ENCODE data around the gene UNC93B1.

UNC93B1 gene

DNA sequence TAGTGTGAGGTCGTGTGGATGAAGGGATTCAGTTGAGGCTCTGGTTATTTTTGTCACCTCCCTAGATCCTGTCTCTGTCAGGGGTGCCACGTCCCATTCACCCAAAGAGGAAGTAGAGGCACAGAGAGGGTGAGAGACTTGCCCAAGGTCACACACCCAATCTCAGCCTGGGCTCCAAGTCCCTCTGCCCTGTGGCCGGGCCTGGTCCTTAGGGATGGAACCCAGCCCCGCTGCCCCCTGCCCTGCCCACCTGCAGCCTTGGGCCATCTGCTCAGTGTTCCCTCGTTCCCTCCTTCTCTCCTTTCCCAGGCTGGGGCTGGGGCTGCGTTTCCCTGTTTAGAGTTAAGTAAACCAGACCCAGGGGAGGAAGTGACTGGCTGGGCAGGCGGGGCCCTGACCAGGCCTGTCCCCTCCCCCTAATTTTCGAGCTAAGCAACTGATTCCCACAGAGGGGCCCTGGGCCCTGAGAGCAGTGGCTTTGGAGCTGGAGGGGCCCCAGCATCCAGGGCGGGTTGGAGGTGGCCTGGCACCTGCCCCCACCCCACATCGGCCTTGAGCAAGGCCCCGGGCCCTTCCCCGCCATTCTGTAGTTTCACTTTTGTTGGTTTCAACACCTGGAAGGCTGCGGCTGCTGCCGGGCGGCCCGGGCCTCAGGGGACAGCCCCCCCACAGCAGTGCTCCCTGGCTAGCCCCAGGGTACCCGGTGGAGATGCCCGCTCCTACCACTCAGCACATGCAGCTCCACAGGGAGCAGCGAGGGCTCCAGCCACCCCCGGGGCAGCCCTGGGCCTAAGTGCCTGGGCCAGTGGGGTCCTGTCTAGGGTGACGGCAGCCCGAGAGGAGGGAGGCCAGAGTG is 36.4 kb upstream of the UNC93B1 start:
- no peaks in the 10 kb centered on the region for H3K9me3 ChIP-seq (ENCODE audit: insufficient read depth, low read depth, low read length)
- peak overlapping the region; percentile 78 for H3K9ac ChIP-seq (ENCODE audit: low read depth, low read length, poor library complexity, severe bottlenecking)
- TF ChIP-seq, protein P1, sequence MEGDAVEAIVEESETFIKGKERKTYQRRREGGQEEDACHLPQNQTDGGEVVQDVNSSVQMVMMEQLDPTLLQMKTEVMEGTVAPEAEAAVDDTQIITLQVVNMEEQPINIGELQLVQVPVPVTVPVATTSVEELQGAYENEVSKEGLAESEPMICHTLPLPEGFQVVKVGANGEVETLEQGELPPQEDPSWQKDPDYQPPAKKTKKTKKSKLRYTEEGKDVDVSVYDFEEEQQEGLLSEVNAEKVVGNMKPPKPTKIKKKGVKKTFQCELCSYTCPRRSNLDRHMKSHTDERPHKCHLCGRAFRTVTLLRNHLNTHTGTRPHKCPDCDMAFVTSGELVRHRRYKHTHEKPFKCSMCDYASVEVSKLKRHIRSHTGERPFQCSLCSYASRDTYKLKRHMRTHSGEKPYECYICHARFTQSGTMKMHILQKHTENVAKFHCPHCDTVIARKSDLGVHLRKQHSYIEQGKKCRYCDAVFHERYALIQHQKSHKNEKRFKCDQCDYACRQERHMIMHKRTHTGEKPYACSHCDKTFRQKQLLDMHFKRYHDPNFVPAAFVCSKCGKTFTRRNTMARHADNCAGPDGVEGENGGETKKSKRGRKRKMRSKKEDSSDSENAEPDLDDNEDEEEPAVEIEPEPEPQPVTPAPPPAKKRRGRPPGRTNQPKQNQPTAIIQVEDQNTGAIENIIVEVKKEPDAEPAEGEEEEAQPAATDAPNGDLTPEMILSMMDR (conservative IDR thresholded peaks at IDR 0.05; ENCODE audit: low read length), result no peak
- no peak for TF ChIP-seq EZH2phosphoT487 (IDR thresholded peaks at IDR 0.05; ENCODE audit: borderline replicate concordance)
- no peaks in the 10 kb centered on the region for H3K79me2 ChIP-seq (ENCODE audit: insufficient read depth, low read length)
- H2AFZ ChIP-seq (ENCODE audit: low read length), result peak overlapping the region; percentile 72
- H3K4me2 ChIP-seq (ENCODE audit: low read depth, low read length, poor library complexity, severe bottlenecking), result peak overlapping the region; percentile 80
- H3K9me2 ChIP-seq (replicated peaks; ENCODE audit: low read depth, low read length), result no peaks in the 10 kb centered on the region
- peak overlapping the region; percentile 73 for H3K4me3 ChIP-seq (ENCODE audit: low read length, poor library complexity, severe bottlenecking)
- peaks cover 3% of the 10 kb centered on the region; the same call in 1 of the 2 replicates for H3F3A ChIP-seq (ENCODE audit: low read depth)
- H3K4me1 ChIP-seq (ENCODE audit: insufficient read depth, low read length, poor library complexity, severe bottlenecking), result peaks cover 36% of the 10 kb centered on the region
- no peaks in the 10 kb centered on the region for H3K27me3 ChIP-seq (ENCODE audit: insufficient read depth, low read length, poor library complexity, severe bottlenecking)
- H3K36me3 ChIP-seq (ENCODE audit: insufficient read depth, low read length), result no peaks in the 10 kb centered on the region
- H4K20me1 ChIP-seq (ENCODE audit: insufficient read depth, low read length, poor library complexity, severe bottlenecking), result no peaks in the 10 kb centered on the region

DNA sequence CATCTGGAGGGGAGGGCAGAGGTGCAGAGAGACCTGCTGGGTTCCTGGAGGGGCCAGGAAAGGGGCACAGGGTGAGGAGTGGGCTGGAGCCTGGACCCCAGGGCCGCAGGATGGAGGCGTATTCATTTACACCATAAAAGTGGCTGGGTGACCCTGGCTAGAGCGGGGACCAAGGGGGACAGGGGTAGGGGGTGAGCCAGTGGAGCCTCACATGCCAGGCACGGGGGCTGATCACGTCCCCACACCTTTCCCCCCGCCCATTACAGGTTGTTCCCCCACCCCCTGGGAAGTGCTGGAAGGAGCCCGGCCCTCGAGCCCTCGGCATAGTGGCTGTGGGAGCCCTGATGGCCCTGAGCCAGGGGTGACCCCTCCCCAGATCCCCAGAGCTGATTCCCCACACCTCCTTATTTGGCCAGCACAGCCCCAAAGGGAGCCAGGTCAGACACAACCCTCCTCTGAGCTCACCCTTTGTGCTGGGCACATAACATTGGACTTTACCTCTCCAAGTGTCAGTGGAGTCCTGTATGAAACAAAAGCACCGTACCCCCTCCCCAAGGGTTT is 35.7 kb upstream of the UNC93B1 start:
- peak overlapping the region; percentile 73 for H3K4me3 ChIP-seq (ENCODE audit: low read length, poor library complexity, severe bottlenecking)
- no peaks in the 10 kb centered on the region for H3K9me3 ChIP-seq (ENCODE audit: insufficient read depth, low read depth, low read length)
- TF ChIP-seq, protein P1 (conservative IDR thresholded peaks at IDR 0.05; ENCODE audit: low read length), result no peak
- TF ChIP-seq EZH2phosphoT487 (IDR thresholded peaks at IDR 0.05; ENCODE audit: borderline replicate concordance), result no peak
- no peaks in the 10 kb centered on the region for H4K20me1 ChIP-seq (ENCODE audit: insufficient read depth, low read length, poor library complexity, severe bottlenecking)
- no peak overlapping the region; the same call in 1 of the 2 replicates for H2AFZ ChIP-seq (ENCODE audit: low read length)
- no peaks in the 10 kb centered on the region for H3K79me2 ChIP-seq (ENCODE audit: insufficient read depth, low read length)
- H3K36me3 ChIP-seq (ENCODE audit: insufficient read depth, low read length), result no peaks in the 10 kb centered on the region
- no peaks in the 10 kb centered on the region for H3K27me3 ChIP-seq (ENCODE audit: insufficient read depth, low read length, poor library complexity, severe bottlenecking)
- peak overlapping the region; percentile 78 for H3K9ac ChIP-seq (ENCODE audit: low read depth, low read length, poor library complexity, severe bottlenecking)
- peaks cover 3% of the 10 kb centered on the region; the same call in 1 of the 2 replicates for H3F3A ChIP-seq (ENCODE audit: low read depth)
- peak overlapping the region; percentile 80 for H3K4me2 ChIP-seq (ENCODE audit: low read depth, low read length, poor library complexity, severe bottlenecking)
- no peaks in the 10 kb centered on the region for H3K9me2 ChIP-seq (replicated peaks; ENCODE audit: low read depth, low read length)
- H3K4me1 ChIP-seq (ENCODE audit: insufficient read depth, low read length, poor library complexity, severe bottlenecking), result peaks cover 36% of the 10 kb centered on the region

DNA sequence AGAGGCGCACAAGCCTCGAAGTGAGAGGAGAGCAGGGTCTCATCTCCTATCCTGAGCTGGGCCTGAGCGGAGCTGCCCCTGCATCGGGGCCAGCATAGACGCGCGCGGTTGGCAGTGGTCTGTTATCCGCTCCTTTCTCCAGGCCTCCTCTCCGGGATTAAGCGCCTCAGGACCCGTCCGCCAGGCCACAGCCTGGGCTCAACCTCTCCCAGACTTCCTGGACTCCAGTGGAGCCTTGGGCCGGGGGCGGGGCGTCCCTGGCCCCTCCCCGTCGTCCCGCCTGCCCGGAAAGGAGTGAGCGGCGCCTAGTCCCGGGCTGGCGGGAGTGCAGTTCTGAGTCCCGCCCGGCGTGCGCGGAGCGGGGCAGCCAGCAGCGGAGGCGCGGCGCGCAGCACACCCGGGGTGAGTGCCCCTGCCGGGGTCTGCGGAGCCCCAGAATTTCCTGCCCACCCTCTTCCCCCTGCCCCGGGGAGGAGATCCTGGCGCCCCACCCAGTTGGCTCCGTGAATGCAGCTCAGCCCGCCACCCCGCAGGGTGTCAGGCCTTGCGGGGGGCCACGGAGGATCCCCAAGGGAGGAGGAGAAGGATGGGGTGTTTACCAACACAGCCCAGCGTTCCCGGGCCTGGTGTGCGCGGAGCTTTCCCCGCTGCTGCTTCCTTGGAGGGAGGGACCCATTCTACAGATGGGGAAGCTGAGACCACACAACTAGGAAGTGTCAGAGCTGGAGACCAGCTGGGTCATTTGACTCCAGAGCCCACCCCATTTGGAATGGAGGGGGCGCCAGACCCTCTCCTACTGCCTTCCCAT is 35.0 kb upstream of the UNC93B1 start, which contains the start of gene TCIRG1:
Gene TCIRG1, plus strand, starts transcription at position 308 of the 808 bp plus-strand sequence. CDS start 2,247 bp downstream, outside the sequence.
- Histone ChIP-seq H4K20me1 (ENCODE audit: insufficient read depth, low read length, poor library complexity, severe bottlenecking) (no peaks in the 10 kb centered on the region), H2AFZ (ENCODE audit: low read length) (no peak within 1 kb of the TSS), H3K36me3 (ENCODE audit: insufficient read depth, low read length) (peaks cover 3% of the 10 kb centered on the region; the same call in 1 of the 2 replicates), H3K9ac (ENCODE audit: low read depth, low read length, poor library complexity, severe bottlenecking) (peak within 1 kb of the TSS; percentile 78), H3K79me2 (ENCODE audit: insufficient read depth, low read length) (peaks cover 2% of the 10 kb centered on the region; the same call in 1 of the 2 replicates), H3K9me2 (replicated peaks; ENCODE audit: low read depth, low read length) (no peaks in the 10 kb centered on the region), H3F3A (ENCODE audit: low read depth) (peaks cover 3% of the 10 kb centered on the region; the same call in 1 of the 2 replicates), H3K4me1 (ENCODE audit: insufficient read depth, low read length, poor library complexity, severe bottlenecking) (peaks cover 36% of the 10 kb centered on the region), H3K9me3 (ENCODE audit: insufficient read depth, low read depth, low read length) (no peaks in the 10 kb centered on the region), H3K4me2 (ENCODE audit: low read depth, low read length, poor library complexity, severe bottlenecking) (peak within 1 kb of the TSS; percentile 80), H3K27me3 (ENCODE audit: insufficient read depth, low read length, poor library complexity, severe bottlenecking) (no peaks in the 10 kb centered on the region), H3K4me3 (ENCODE audit: low read length, poor library complexity, severe bottlenecking) (peak within 1 kb of the TSS; percentile 73)
- TF ChIP-seq EZH2phosphoT487 (IDR thresholded peaks at IDR 0.05; ENCODE audit: borderline replicate concordance), result no peak
- TF ChIP-seq, protein P1 (conservative IDR thresholded peaks at IDR 0.05; ENCODE audit: low read length), result no peak

Data from Loucy (cell line).